Lung (tissue), 12 donors: ENCODE measurements around the gene RPL28. TPM values are rescaled to one million over a fixed set of nuclear protein-coding genes. Genes with fewer than 3 reads are reported as not detected.

Experiments
- ATAC-seq: fragments of 200-7000 bp; cut with Tn5 transposase; one replicate; pipeline ENCODE4 v1.9.1; 2020; ENCODE audit warnings: moderate number of reproducible peaks; ENCODE audit not compliant: insufficient read depth, low FRiP score
- DNase-seq, 3 donors: peaks; one replicate each; pipeline ENCODE4 v3.0.0-alpha.2; 2013 to 2017
- H3K27ac ChIP-seq, 2 donors: one replicate each; pipeline ENCODE4 v1.5.1; 2013; ENCODE audit warnings: mild to moderate bottlenecking in 2 of 2, moderate library complexity in 2 of 2, control low read depth in 1 of 2, inconsistent platforms in 1 of 2, low read depth in 1 of 2, low read length in 1 of 2
- H3K27me3 ChIP-seq, 3 donors: one replicate each; pipeline ENCODE4 v1.5.1; 2013; ENCODE audit warnings: low read length in 2 of 3; ENCODE audit not compliant: control insufficient read depth in 3 of 3, insufficient read depth in 3 of 3
- H3K36me3 ChIP-seq, 4 donors: one replicate each; pipeline ENCODE4 v1.5.1; 2013; ENCODE audit warnings: low read length in 4 of 4, mild to moderate bottlenecking in 1 of 4, moderate library complexity in 1 of 4; ENCODE audit not compliant: control insufficient read depth in 4 of 4, insufficient read depth in 4 of 4
- H3K4me1 ChIP-seq, 5 donors: one replicate each; pipeline ENCODE4 v1.5.1; 2013; ENCODE audit warnings: low read length in 5 of 5, mild to moderate bottlenecking in 2 of 5, moderate library complexity in 1 of 5; ENCODE audit not compliant: control insufficient read depth in 5 of 5, insufficient read depth in 5 of 5
- H3K4me3 ChIP-seq: one replicate; pipeline ENCODE4 v1.5.1; 2013; ENCODE audit warnings: mild to moderate bottlenecking, control low read depth, moderate library complexity
- H3K9ac ChIP-seq, 2 donors: one replicate each; pipeline ENCODE4 v1.5.1; 2013; ENCODE audit warnings: low read length in 2 of 2, control low read depth in 1 of 2; ENCODE audit not compliant: insufficient read depth in 1 of 2
- H3K9me3 ChIP-seq, 4 donors: one replicate each; pipeline ENCODE4 v1.5.1; 2013; ENCODE audit warnings: low read length in 3 of 4, mild to moderate bottlenecking in 1 of 4, moderate library complexity in 1 of 4; ENCODE audit not compliant: control insufficient read depth in 4 of 4, insufficient read depth in 3 of 4
- CTCF ChIP-seq: IDR thresholded peaks from 2 replicates; pipeline ENCODE4 v1.5.1; 2012; ENCODE audit warnings: mild to moderate bottlenecking; ENCODE audit errors: control extremely low read depth, extremely low read depth
- WGBS, 2 donors: extraction: QIAGEN DNeasy Blood & Tissue Kit; methylation state at CpG; one replicate each; pipeline ENCODE4 v1.1.7; 2013; 5-methylcytosine and 5-hydroxymethylcytosine counted together
- polyA plus RNA-seq, 2 donors: library from polyadenylated mRNA; stranded (reverse); fragments of 200-250 nt; gene quantifications; one replicate each; pipeline ENCODE4 v1.2.1, GENCODE V29; 2013
- total RNA-seq, 2 donors: library from RNA; depleted of rRNA in 1 of 2; stranded (reverse); fragments of >200 nt in 1 of 2; gene quantifications; one replicate each; pipeline ENCODE4 v1.2.1, GENCODE V29; 2014 to 2021
- donor health status: control.
- donor health status: control.
- donor health status: Bipolar disorder and iron deficiency.
- donor health status: healthy.
- donor health status: DM: yes; HTN: yes; CAD: no.

RPL28 gene
- total and polyA plus RNA-seq, 4 donors, result 272 to 3,086 (median 1,601) TPM

GRCh38 chr19:55442372-55442961 is 56.7 kb downstream of the RPL28 start:
- Histone ChIP-seq H3K9me3 (peaks cover 0 to 10% (median 0%) of the 10 kb centered on the region in 4 donors), H3K27me3 (peaks cover 12 to 76% (median 51%) of the 10 kb centered on the region in 3 donors), H3K27ac (no peak overlapping the region), H3K9ac (no peak overlapping the region), H3K4me1 (peaks cover 0 to 11% (median 0%) of the 10 kb centered on the region in 5 donors), H3K4me3 (no peak overlapping the region), H3K36me3 (no peaks in the 10 kb centered on the region)
- 0 to 2% methylated on average over 37 to 72 of the region's 72 CpGs for WGBS, 2 donors
- DNase-seq (no peak), ATAC-seq (no peak)
- no peak for TF ChIP-seq CTCF

DNA sequence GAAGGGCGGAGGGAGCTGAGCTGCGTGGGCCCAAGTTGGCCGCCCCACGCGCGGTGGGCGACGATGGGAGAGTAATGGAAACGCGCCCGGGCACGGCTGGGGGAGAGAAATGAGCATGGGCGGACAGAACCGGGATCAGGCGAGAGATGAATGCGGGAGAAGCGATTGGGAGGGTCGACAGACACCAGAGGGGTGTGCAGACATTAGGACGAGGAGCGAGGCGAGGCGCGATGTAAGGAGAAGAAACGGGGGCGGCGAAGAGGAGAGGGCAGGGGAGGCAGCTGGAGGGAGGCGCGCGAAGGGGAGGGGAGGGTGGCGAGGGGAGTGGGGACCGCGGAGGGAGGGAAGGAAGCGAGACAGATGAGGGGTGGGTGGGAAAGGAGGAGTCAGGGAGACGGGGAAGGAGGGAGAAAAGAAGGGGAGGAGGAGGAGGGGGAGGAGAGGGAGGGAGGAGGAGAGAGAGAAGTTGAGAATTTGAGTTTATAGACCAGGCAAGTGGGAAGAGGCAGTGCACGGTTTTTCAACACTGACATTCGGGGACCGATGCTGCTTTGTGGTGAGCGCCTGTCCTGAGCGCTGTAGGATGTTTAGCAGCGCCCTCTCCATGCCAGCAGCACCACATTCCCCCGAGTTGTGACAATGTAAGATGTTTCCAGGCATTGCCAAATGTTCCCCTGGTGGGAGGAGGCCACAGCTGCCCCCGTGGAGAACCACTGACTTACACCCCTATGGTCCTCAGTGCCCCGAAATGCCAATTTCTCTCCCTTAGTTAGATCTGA is 57.5 kb downstream of the RPL28 start, which contains the start of gene SHISA7:
SHISA7 (minus strand) TSS at position 256 of the 779 bp plus-strand sequence. CDS start 437 bp downstream, outside the sequence.
- DNase-seq, result no peak
- TF ChIP-seq CTCF, result no peak
- no peak for ATAC-seq
- Histone ChIP-seq H3K27me3 (peaks cover 12 to 84% (median 51%) of the 10 kb centered on the region in 3 donors), H3K27ac (no peak within 1 kb of the TSS), H3K9me3 (peaks cover 0 to 10% (median 0%) of the 10 kb centered on the region in 4 donors), H3K4me1 (peaks cover 0 to 11% (median 0%) of the 10 kb centered on the region in 5 donors), H3K36me3 (no peaks in the 10 kb centered on the region), H3K9ac (no peak within 1 kb of the TSS), H3K4me3 (no peak within 1 kb of the TSS)
- WGBS, 2 donors, result 3% methylated on average over 43 of the region's 43 CpGs

DNA sequence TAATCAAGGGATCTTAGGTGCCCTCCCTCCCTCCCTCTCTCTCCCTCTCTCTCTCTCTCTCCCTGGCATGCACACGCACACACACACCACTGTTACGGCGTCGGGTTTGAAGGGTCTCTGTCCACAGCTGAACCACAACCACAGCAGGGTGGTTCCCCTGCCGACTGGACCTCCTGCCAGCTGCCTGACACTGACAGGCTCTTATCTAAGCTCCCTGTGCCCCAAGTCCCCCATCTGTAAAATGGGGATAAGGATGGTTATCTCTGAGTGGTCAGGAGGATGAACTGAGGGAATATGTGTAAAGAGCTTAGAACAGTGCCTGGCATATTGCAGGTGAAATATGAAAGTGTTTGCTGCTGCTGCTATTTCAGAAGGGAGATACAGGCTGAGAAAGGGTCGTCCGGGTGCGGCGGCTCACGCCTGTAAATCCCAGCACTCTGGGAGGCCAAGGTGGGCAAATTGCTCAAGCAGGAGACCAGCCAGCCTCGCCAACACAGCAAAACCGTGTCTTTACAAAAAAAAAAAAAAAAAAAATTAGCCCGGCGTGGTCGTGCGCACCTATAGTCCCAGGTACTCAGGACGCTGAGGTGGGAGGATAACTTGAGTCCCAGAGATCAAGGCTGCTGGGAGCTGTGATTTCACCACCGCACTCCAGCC is 58.2 kb downstream of the RPL28 start:
- Histone ChIP-seq H3K27ac (no peak overlapping the region), H3K9me3 (peaks cover 0 to 9% (median 0%) of the 10 kb centered on the region in 4 donors), H3K4me3 (no peak overlapping the region), H3K36me3 (no peaks in the 10 kb centered on the region), H3K9ac (no peak overlapping the region), H3K4me1 (peaks cover 0 to 11% (median 0%) of the 10 kb centered on the region in 5 donors), H3K27me3 (peaks cover 12 to 79% (median 50%) of the 10 kb centered on the region in 3 donors)
- no peak for TF ChIP-seq CTCF
- DNase-seq (no peak), ATAC-seq (no peak)
- 34 to 37% methylated on average over 18 of the region's 18 CpGs for WGBS, 2 donors
